ENCODE measurements around the gene OR6N1. TPM values are rescaled to one million over a fixed set of nuclear protein-coding genes. Genes with fewer than 3 reads are reported as not detected.

Gene OR6N1
- polyA plus RNA-seq, 1 of the 3 experiments (the other 2 are of a cell fraction) = not detected

GRCh38 chr1:158798531-158798930 lies 26.5 kb upstream of the OR6N1 start:
- H3K36me3 ChIP-seq (replicated peaks in 1 of 2; ENCODE audit: control insufficient read depth in 1 of 2, insufficient read depth in 2 of 2, low read length in 1 of 2) = no peaks in the 10 kb centered on the region
- WGBS (ENCODE audit: low lambda C conversion rate) = 3% methylated on average over 3 of the region's 3 CpGs
- no peak overlapping the region for H3K4me2 ChIP-seq
- H3K27ac ChIP-seq (ENCODE audit: low read depth in 2 of 2, low read length in 1 of 2) = no peak overlapping the region
- H3K79me2 ChIP-seq (ENCODE audit: insufficient read depth) = no peaks in the 10 kb centered on the region
- no peaks in the 10 kb centered on the region for H3K27me3 ChIP-seq (ENCODE audit: insufficient read depth)
- ChIA-PET CTCF (no interaction called here), POLR2A (no interaction called here)
- H4K20me1 ChIP-seq (ENCODE audit: insufficient read depth) = no peaks in the 10 kb centered on the region
- H3K9me3 ChIP-seq = no peaks in the 10 kb centered on the region
- DNase-seq = no peak
- H3K9me2 ChIP-seq = no peaks in the 10 kb centered on the region
- no peaks in the 10 kb centered on the region for H3F3A ChIP-seq (replicated peaks; ENCODE audit: insufficient read depth)
- H3K4me1 ChIP-seq (ENCODE audit: control insufficient read depth in 1 of 2, insufficient read depth in 2 of 2, low read depth in 1 of 2, low read length in 1 of 2) = no peaks in the 10 kb centered on the region
- TF ChIP-seq, protein P1, sequence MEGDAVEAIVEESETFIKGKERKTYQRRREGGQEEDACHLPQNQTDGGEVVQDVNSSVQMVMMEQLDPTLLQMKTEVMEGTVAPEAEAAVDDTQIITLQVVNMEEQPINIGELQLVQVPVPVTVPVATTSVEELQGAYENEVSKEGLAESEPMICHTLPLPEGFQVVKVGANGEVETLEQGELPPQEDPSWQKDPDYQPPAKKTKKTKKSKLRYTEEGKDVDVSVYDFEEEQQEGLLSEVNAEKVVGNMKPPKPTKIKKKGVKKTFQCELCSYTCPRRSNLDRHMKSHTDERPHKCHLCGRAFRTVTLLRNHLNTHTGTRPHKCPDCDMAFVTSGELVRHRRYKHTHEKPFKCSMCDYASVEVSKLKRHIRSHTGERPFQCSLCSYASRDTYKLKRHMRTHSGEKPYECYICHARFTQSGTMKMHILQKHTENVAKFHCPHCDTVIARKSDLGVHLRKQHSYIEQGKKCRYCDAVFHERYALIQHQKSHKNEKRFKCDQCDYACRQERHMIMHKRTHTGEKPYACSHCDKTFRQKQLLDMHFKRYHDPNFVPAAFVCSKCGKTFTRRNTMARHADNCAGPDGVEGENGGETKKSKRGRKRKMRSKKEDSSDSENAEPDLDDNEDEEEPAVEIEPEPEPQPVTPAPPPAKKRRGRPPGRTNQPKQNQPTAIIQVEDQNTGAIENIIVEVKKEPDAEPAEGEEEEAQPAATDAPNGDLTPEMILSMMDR (IDR thresholded peaks at IDR 0.05) = peak; percentile 28; the same call in 1 of the 2 replicates
- no peak for TF ChIP-seq NRF1 (IDR thresholded peaks at IDR 0.05; ENCODE audit: low read depth, low read length)
- no peak overlapping the region for H2AFZ ChIP-seq (ENCODE audit: low read depth)
- H3K4me3 ChIP-seq (ENCODE audit: low read depth in 2 of 2, low read length in 1 of 2) = no peak overlapping the region
- H3K9ac ChIP-seq = no peak overlapping the region

- WGBS (ENCODE audit: low lambda C conversion rate) = 1% methylated on average over 6 of the region's 6 CpGs
- no peak overlapping the region for H3K27ac ChIP-seq (ENCODE audit: low read depth in 2 of 2, low read length in 1 of 2)
- TF ChIP-seq USF1 (IDR thresholded peaks at IDR 0.05; ENCODE audit: borderline replicate concordance, low read depth) (no peak), POLR2AphosphoS5 (IDR thresholded peaks at IDR 0.05; ENCODE audit: low read depth, low read length) (no peak), MEF2A (IDR thresholded peaks at IDR 0.05; ENCODE audit: borderline replicate concordance, low read depth) (no peak), ELF1 (IDR thresholded peaks at IDR 0.05) (no peak), USF2 (IDR thresholded peaks at IDR 0.05; ENCODE audit: borderline replicate concordance, low read depth, low read length) (no peak), NFIC (IDR thresholded peaks at IDR 0.05; ENCODE audit: borderline replicate concordance) (no peak), SIN3A (IDR thresholded peaks at IDR 0.05; ENCODE audit: borderline replicate concordance, low read depth, low read length) (no peak), TEAD4 (IDR thresholded peaks at IDR 0.05; ENCODE audit: borderline replicate concordance, insufficient read depth) (no peak), GATA2 (CRISPR knock-in tag; IDR thresholded peaks at IDR 0.05) (no peak), RAD21 (IDR thresholded peaks at IDR 0.05; ENCODE audit: low read length) (no peak)
- TF ChIP-seq, protein P2, sequence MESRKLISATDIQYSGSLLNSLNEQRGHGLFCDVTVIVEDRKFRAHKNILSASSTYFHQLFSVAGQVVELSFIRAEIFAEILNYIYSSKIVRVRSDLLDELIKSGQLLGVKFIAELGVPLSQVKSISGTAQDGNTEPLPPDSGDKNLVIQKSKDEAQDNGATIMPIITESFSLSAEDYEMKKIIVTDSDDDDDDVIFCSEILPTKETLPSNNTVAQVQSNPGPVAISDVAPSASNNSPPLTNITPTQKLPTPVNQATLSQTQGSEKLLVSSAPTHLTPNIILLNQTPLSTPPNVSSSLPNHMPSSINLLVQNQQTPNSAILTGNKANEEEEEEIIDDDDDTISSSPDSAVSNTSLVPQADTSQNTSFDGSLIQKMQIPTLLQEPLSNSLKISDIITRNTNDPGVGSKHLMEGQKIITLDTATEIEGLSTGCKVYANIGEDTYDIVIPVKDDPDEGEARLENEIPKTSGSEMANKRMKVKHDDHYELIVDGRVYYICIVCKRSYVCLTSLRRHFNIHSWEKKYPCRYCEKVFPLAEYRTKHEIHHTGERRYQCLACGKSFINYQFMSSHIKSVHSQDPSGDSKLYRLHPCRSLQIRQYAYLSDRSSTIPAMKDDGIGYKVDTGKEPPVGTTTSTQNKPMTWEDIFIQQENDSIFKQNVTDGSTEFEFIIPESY (IDR thresholded peaks at IDR 0.05; ENCODE audit: borderline replicate concordance, low read depth) = no peak
- H3K79me2 ChIP-seq (ENCODE audit: insufficient read depth) = no peaks in the 10 kb centered on the region
- no peak overlapping the region for H3K4me2 ChIP-seq
- no peaks in the 10 kb centered on the region for H3K27me3 ChIP-seq (ENCODE audit: insufficient read depth)
- ChIA-PET POLR2A (no interaction called here), CTCF (no interaction called here)
- no peak overlapping the region for H3K9ac ChIP-seq
- H3K36me3 ChIP-seq (replicated peaks in 1 of 2; ENCODE audit: control insufficient read depth in 1 of 2, insufficient read depth in 2 of 2, low read length in 1 of 2) = no peaks in the 10 kb centered on the region
- H3K9me2 ChIP-seq = no peaks in the 10 kb centered on the region
- no peaks in the 10 kb centered on the region for H3K9me3 ChIP-seq
- no peak for DNase-seq
- no peak overlapping the region for H3K4me3 ChIP-seq (ENCODE audit: low read depth in 2 of 2, low read length in 1 of 2)
- no peaks in the 10 kb centered on the region for H3F3A ChIP-seq (replicated peaks; ENCODE audit: insufficient read depth)
- H4K20me1 ChIP-seq (ENCODE audit: insufficient read depth) = no peaks in the 10 kb centered on the region
- no peaks in the 10 kb centered on the region for H3K4me1 ChIP-seq (ENCODE audit: control insufficient read depth in 1 of 2, insufficient read depth in 2 of 2, low read depth in 1 of 2, low read length in 1 of 2)
- no peak overlapping the region for H2AFZ ChIP-seq (ENCODE audit: low read depth)
These were observed 22.3 kb upstream of the OR6N1 start for GRCh38 chr1:158794247-158794646.

Data from SK-N-SH (cell line).